GM23338 (cell line): Measurements from ENCODE around the gene ACTR2. TPM values are rescaled to one million over a fixed set of nuclear protein-coding genes. Genes with fewer than 3 reads are reported as not detected.

Source experiments
- ATAC-seq: fragments of 200-7000 bp; cut with Tn5 transposase; 3 replicates; pipeline ENCODE4 v1.9.1; 2020
- DNase-seq: peaks from one replicate; pipeline ENCODE4 v3.0.0-alpha.2; 2015; ENCODE audit warnings: low spot score
- H2AFZ ChIP-seq: fragments of 200-600 bp; sonication (generic); 2 replicates; pipeline ENCODE4 v1.8.0; 2016; ENCODE audit warnings: antibody characterized with exemption, mild to moderate bottlenecking, moderate library complexity
- H3F3A ChIP-seq: fragments of 200-600 bp; sonication (generic); replicated peaks from 2 replicates; pipeline ENCODE4 v1.8.0; 2017; ENCODE audit warnings: antibody characterized with exemption, mixed run types, low read depth
- H3K27ac ChIP-seq: fragments of 200-600 bp; sonication (generic); 2 replicates; pipeline ENCODE4 v1.6.1; 2016; ENCODE audit warnings: low read depth
- H3K27me3 ChIP-seq: fragments of 200-600 bp; sonication (generic); 2 replicates; pipeline ENCODE4 v1.8.0; 2016; ENCODE audit warnings: mild to moderate bottlenecking, mixed run types, moderate library complexity; ENCODE audit not compliant: insufficient read depth
- H3K36me3 ChIP-seq: fragments of 200-600 bp; sonication (generic); 2 replicates; pipeline ENCODE4 v1.8.0; 2016; ENCODE audit warnings: mild to moderate bottlenecking; ENCODE audit not compliant: insufficient read depth
- H3K4me1 ChIP-seq: fragments of 200-600 bp; sonication (generic); 2 replicates; pipeline ENCODE4 v1.8.0; 2016; ENCODE audit warnings: mild to moderate bottlenecking, moderate library complexity; ENCODE audit not compliant: insufficient read depth
- H3K4me2 ChIP-seq: fragments of 200-600 bp; sonication (generic); 2 replicates; pipeline ENCODE4 v1.7.1; 2017; ENCODE audit warnings: mixed run types
- H3K4me3 ChIP-seq: fragments of 200-600 bp; sonication (generic); 2 replicates; pipeline ENCODE4 v1.6.1; 2016; ENCODE audit warnings: mixed run types
- H3K79me2 ChIP-seq: fragments of 200-600 bp; sonication (generic); replicated peaks from 2 replicates; pipeline ENCODE4 v1.8.0; 2017; ENCODE audit warnings: mild to moderate bottlenecking; ENCODE audit not compliant: insufficient read depth
- H3K9me2 ChIP-seq: fragments of 200-600 bp; sonication (generic); 2 replicates; pipeline ENCODE4 v1.8.0; 2017; ENCODE audit not compliant: insufficient read depth
- H4K20me1 ChIP-seq: fragments of 200-600 bp; sonication (generic); replicated peaks from 2 replicates; pipeline ENCODE4 v1.8.0; 2017; ENCODE audit warnings: mild to moderate bottlenecking; ENCODE audit not compliant: insufficient read depth
- H3K27ac Mint-ChIP-seq: 2 replicates; pipeline ENCODE4 v1.8.0; 2020; ENCODE audit warnings: inconsistent platforms, mild to moderate bottlenecking, moderate library complexity, mixed read lengths
- H3K27me3 Mint-ChIP-seq: 3 replicates; pipeline ENCODE4 v1.8.0; 2022; ENCODE audit warnings: low read depth, mild to moderate bottlenecking, moderate library complexity, mixed read lengths, inconsistent platforms; ENCODE audit not compliant: insufficient read depth, poor library complexity
- H3K36me3 Mint-ChIP-seq: 3 replicates; pipeline ENCODE4 v1.8.0; 2021; ENCODE audit warnings: low read depth, mild to moderate bottlenecking, inconsistent platforms, moderate library complexity, mixed read lengths
- H3K4me1 Mint-ChIP-seq: 3 replicates; pipeline ENCODE4 v1.8.0; 2020; ENCODE audit warnings: mild to moderate bottlenecking, inconsistent platforms, mixed read lengths
- H3K4me3 Mint-ChIP-seq: 3 replicates; pipeline ENCODE4 v1.8.0; 2021; ENCODE audit warnings: moderate library complexity, mild to moderate bottlenecking, inconsistent platforms, mixed read lengths
- H3K9me3 Mint-ChIP-seq: 3 replicates; pipeline ENCODE4 v1.8.0; 2020; ENCODE audit warnings: moderate library complexity, mild to moderate bottlenecking, inconsistent platforms, mixed read lengths
- CREB1 ChIP-seq: fragments of 250-450 bp; sonication (Bioruptor Pico); IDR thresholded peaks from 2 replicates; pipeline ENCODE4 v1.5.0; 2020; ENCODE audit warnings: low read depth, mild to moderate bottlenecking, moderate library complexity
- EZH2 ChIP-seq: fragments of 200-600 bp; sonication (generic); IDR thresholded peaks from one replicate; pipeline ENCODE4 v1.8.0; 2017; ENCODE audit warnings: antibody characterized with exemption, mild to moderate bottlenecking, low read depth; ENCODE audit not compliant: unreplicated experiment
- EZH2phosphoT487 ChIP-seq: fragments of 200-600 bp; sonication (generic); IDR thresholded peaks from one replicate; pipeline ENCODE4 v1.8.1; 2018; ENCODE audit warnings: antibody characterized with exemption; ENCODE audit not compliant: unreplicated experiment
- JUNB ChIP-seq: IDR thresholded peaks from one replicate; pipeline ENCODE4 v1.6.1; 2016; ENCODE audit warnings: antibody characterized with exemption; ENCODE audit not compliant: unreplicated experiment
- NANOG ChIP-seq: IDR thresholded peaks from 2 replicates; pipeline ENCODE4 v1.6.1; 2016; ENCODE audit warnings: antibody characterized with exemption, borderline replicate concordance
- POLR2AphosphoS5 ChIP-seq: IDR thresholded peaks from 2 replicates; pipeline ENCODE4 v1.6.1; 2016; ENCODE audit warnings: antibody characterized with exemption, low read depth
- REST ChIP-seq: IDR thresholded peaks from one replicate; pipeline ENCODE4 v1.6.1; 2018; ENCODE audit warnings: antibody characterized with exemption; ENCODE audit not compliant: unreplicated experiment
- STAT1 ChIP-seq: IDR thresholded peaks from one replicate; pipeline ENCODE4 v1.6.1; 2016; ENCODE audit warnings: antibody characterized with exemption; ENCODE audit not compliant: unreplicated experiment
- ZNF114 ChIP-seq: fragments of 250-450 bp; sonication (Bioruptor Pico); IDR thresholded peaks from 2 replicates; pipeline ENCODE4 v1.5.0; 2020; ENCODE audit warnings: mild to moderate bottlenecking, moderate library complexity
- ZNF331 ChIP-seq: fragments of 250-450 bp; sonication (Bioruptor Pico); IDR thresholded peaks from 2 replicates; pipeline ENCODE4 v1.5.0; 2020; ENCODE audit warnings: low read depth, mild to moderate bottlenecking, moderate library complexity
- ZNF462 ChIP-seq: fragments of 250-450 bp; sonication (Bioruptor Pico); IDR thresholded peaks from 2 replicates; pipeline ENCODE4 v1.5.0; 2020; ENCODE audit warnings: mild to moderate bottlenecking, moderate library complexity
- polyA plus RNA-seq: library from polyadenylated mRNA; unstranded; fragments of >200 nt; fragmentation: Nextera tagmentation; extraction: Ambion mirVana; gene quantifications from 2 replicates; pipeline ENCODE4 v1.2.1, GENCODE V29; 2016
- total RNA-seq: library from RNA; depleted of rRNA; stranded (reverse); fragments of >200 nt; shearing (Covaris generic); gene quantifications from 2 replicates; pipeline ENCODE4 v1.2.3, GENCODE V29; 2014
- TF ChIP-seq, protein P1 (sequence below), 2 experiments: fragments of 200-600 bp in 1 of 2; sonication (generic) in 1 of 2; conservative IDR thresholded peaks; 2 replicates each; pipeline versions ENCODE4 v1.5.1 to v1.6.1; 2016 to 2017; ENCODE audit warnings: antibody characterized with exemption in 2 of 2, low read depth in 2 of 2, mild to moderate bottlenecking in 2 of 2, moderate library complexity in 1 of 2
- TF ChIP-seq, protein P2 (sequence below): IDR thresholded peaks from 2 replicates; pipeline ENCODE4 v1.6.1; 2016; ENCODE audit warnings: antibody characterized with exemption

The ACTR2 gene
- total and polyA plus RNA-seq, 2 experiments from 2014 or later = 73.6 to 87.6 TPM

GRCh38 chr2:65297544-65297943, 69.9 kb downstream of the ACTR2 start:
- Histone ChIP-seq H3K27me3 (no peaks in the 10 kb centered on the region), H3K9me2 (no peaks in the 10 kb centered on the region), H3F3A (peaks cover 3% of the 10 kb centered on the region), H2AFZ (no peak overlapping the region), H3K4me2 (no peak overlapping the region), H3K4me1 (peaks cover 14% of the 10 kb centered on the region), H3K27ac (no peak overlapping the region), H3K36me3 (no peaks in the 10 kb centered on the region), H4K20me1 (no peaks in the 10 kb centered on the region; the same call in 1 of the 2 replicates), H3K4me3 (no peak overlapping the region), H3K79me2 (no peaks in the 10 kb centered on the region)
- Mint-ChIP-seq H3K4me1 (peaks cover 49% of the 10 kb centered on the region), H3K4me3 (no peak overlapping the region), H3K27me3 (peaks cover 20% of the 10 kb centered on the region), H3K9me3 (no peaks in the 10 kb centered on the region), H3K27ac (no peak overlapping the region), H3K36me3 (no peaks in the 10 kb centered on the region)
- TF ChIP-seq ZNF462 (CRISPR knock-in tag) (no peak), REST (no peak), CREB1 (CRISPR knock-in tag) (no peak), ZNF331 (no peak), EZH2 (no peak), JUNB (no peak), ZNF114 (CRISPR knock-in tag) (no peak), EZH2phosphoT487 (no peak), NANOG (no peak), POLR2AphosphoS5 (no peak), STAT1 (no peak)
- TF ChIP-seq, protein P1, sequence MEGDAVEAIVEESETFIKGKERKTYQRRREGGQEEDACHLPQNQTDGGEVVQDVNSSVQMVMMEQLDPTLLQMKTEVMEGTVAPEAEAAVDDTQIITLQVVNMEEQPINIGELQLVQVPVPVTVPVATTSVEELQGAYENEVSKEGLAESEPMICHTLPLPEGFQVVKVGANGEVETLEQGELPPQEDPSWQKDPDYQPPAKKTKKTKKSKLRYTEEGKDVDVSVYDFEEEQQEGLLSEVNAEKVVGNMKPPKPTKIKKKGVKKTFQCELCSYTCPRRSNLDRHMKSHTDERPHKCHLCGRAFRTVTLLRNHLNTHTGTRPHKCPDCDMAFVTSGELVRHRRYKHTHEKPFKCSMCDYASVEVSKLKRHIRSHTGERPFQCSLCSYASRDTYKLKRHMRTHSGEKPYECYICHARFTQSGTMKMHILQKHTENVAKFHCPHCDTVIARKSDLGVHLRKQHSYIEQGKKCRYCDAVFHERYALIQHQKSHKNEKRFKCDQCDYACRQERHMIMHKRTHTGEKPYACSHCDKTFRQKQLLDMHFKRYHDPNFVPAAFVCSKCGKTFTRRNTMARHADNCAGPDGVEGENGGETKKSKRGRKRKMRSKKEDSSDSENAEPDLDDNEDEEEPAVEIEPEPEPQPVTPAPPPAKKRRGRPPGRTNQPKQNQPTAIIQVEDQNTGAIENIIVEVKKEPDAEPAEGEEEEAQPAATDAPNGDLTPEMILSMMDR (conservative IDR thresholded peaks at IDR 0.05; ENCODE audit: low read depth in 2 of 2) = no peak
- TF ChIP-seq, protein P2, sequence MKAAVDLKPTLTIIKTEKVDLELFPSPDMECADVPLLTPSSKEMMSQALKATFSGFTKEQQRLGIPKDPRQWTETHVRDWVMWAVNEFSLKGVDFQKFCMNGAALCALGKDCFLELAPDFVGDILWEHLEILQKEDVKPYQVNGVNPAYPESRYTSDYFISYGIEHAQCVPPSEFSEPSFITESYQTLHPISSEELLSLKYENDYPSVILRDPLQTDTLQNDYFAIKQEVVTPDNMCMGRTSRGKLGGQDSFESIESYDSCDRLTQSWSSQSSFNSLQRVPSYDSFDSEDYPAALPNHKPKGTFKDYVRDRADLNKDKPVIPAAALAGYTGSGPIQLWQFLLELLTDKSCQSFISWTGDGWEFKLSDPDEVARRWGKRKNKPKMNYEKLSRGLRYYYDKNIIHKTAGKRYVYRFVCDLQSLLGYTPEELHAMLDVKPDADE = no peak
- ATAC-seq (no peak), DNase-seq (no peak)
